NCI-H524 (cell line): ENCODE measurements around the gene RNF180.

Experiments
- DNase-seq, 2 experiments: peaks; one replicate each; lab custom pipeline; 2025; lab: John Stamatoyannopoulos, UW

Gene RNF180, protein sequence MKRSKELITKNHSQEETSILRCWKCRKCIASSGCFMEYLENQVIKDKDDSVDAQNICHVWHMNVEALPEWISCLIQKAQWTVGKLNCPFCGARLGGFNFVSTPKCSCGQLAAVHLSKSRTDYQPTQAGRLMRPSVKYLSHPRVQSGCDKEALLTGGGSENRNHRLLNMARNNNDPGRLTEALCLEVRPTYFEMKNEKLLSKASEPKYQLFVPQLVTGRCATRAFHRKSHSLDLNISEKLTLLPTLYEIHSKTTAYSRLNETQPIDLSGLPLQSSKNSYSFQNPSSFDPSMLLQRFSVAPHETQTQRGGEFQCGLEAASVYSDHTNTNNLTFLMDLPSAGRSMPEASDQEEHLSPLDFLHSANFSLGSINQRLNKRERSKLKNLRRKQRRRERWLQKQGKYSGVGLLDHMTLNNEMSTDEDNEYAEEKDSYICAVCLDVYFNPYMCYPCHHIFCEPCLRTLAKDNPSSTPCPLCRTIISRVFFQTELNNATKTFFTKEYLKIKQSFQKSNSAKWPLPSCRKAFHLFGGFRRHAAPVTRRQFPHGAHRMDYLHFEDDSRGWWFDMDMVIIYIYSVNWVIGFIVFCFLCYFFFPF

GRCh38 chr5:64165500-64166200, at the start of gene RNF180:
Gene RNF180, plus strand, starts transcription at chr5:64165843. Its CDS starts 34,965 bp downstream, at chr5:64200808.
- DNase-seq = peak in 1 of 2 experiments; percentile 38

DNA sequence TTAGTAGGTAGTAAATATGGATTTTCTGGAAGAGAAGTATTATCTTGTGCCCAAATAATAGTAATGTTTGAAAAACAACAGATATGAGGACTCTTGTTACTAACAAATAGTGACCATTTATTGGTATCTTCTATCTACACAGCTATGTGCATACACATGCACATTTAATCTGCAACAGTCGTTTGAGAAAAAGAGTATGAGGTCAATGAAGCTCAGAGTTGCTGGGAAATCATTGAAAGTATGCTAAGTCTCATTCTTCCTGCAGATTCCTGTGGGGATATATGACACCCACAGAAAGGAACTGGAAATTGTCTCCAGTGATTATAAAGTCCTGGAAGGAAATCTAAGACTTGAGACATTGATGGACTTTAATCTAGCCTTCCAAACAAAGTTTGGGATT, 40.1 kb upstream of the RNF180 start:
- no peak for DNase-seq

DNA sequence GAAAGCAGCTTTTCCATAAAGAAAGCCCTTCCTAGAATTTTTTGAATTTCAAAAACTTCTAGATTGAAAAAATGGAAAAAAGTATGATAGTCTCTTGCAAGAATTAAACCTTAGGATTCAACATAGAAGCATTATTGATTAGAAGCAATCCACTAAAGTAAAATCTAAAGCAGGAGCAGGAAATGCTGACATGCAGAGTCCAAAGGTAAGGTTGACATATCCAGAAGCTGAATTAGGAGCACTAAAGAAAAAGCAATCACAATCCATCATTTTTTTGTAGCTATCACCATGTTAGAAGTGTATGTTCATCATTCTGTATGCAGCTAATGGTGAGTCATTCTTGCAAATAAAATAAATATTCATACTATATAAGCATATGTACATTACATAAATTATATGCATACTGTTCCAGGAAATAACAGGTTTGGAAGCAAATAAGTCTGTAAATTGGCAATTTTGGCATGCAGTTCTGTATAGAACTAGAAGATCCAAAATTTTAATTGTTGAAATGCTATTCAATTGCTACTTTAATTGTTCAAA, 39.4 kb upstream of the RNF180 start:
- DNase-seq = no peak

GRCh38 chr5:64140018-64140417, 25.6 kb upstream of the RNF180 start:
- DNase-seq = no peak

- no peak for DNase-seq
These were observed 21.0 kb upstream of the RNF180 start for GRCh38 chr5:64144425-64145215.

DNA sequence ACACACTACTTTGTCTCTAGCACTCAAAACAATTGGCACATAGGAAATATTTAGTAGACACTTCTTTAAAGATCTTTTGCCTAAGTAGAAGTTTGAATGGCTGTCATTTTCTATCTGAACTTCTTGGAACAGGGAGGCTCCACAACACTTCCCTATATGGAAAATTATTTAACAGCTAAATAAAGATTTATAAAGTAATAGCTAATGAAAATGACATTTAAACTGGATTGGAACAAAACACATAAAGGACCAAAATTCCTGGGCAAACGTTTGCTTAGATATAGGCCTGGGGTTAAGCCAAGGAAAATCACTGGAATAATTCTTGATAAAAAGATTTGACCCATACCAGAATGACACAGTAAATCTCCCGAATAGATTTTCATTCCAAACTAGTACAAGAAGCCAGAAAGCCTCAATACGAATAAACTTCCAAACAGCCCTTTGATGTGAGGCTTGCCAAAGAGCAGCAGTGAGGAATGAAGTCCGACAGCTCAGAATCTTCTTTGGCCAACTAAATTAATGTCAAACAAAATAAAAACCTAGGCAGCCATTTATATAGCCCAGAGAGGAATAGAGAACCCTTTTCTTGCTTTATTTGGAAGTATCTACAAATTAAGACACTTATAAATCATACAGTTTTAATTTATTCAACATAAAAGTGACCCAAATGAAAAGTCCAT, 20.3 kb upstream of the RNF180 start:
- DNase-seq = no peak

DNA sequence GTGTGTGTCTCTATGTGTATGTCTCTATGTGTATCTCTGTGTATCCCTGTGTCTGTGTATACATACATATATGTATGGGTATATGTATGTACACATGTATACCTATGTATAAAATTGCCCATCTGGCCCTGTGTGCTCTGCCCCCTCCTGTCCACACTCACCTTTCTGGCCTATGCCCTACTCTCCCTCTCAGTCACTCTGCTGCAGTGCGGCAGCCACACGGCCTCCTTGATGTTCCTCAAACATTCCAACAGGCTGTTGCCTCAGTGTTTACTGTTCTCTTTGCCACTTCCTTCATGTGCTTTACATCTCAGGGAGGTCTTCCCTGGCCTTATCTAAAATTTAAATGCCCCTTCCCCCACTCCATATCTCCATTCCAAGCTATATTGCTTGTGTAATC, 18.3 kb upstream of the RNF180 start:
- no peak for DNase-seq

- peak in 1 of 2 experiments; percentile 23 for DNase-seq
These were observed 17.7 kb upstream of the RNF180 start for GRCh38 chr5:64147849-64148441.

GRCh38 chr5:64149268-64149667, 16.4 kb upstream of the RNF180 start:
- peak; percentile 51 to 84 for DNase-seq

GRCh38 chr5:64149857-64150521, 15.7 kb upstream of the RNF180 start:
- DNase-seq = no peak

GRCh38 chr5:64156261-64156660, 9.4 kb upstream of the RNF180 start:
- DNase-seq = no peak

DNA sequence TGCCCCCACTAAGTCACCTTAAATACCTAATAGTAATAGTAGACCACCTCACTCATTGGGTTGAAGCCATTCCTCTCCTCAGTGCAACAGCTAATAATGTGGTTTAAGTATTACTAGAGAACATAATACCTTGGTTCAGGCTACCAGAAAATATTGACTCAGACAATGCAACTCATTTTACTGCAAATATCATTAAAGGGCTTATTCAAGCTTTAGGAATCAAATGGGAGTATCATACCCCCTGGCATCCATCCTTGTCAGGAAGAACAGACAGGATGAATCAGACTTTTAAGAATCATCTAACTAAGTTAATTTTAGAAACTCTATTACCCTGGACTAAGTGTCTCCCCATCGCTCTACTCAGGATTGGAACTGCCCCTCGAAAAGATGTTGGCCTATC, 6.8 kb upstream of the RNF180 start:
- DNase-seq = no peak

DNA sequence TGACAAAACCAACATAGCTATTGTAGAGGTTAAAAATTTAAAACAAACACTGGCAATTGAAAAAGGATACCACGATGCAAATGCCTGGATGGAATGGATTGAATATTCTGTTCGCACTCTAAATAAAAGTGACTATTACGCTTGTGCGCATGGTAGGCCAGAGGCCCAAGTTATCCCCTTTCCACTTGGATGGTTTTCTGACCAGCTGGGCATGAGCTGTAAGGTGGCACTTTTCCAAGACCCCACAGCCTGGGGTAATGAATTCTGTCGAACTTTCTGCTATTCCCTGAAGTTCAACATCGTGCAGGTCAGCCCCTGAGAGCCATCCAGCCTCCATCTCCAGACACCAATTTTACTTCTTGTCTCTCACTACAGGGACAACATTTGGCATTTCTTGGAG, 5.4 kb upstream of the RNF180 start:
- DNase-seq = no peak

DNA sequence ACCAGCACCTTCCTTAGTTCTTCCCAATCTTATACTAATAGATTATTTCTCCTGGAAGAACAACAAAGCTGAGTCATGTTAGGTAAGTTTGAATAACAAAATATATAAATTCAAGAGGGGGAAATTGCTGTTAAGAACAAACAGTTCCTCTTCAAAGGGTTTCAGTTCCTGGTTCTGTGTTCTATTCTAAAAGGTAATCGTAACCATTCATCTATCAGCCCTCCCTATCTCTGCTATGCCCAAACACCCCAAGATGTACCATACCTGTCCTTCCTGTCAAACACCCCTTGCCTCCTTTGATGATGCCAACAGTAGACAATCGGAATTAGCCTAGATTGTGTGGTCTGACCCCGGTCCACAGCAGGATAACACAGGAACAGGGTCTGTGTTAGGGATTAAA, 4.2 kb upstream of the RNF180 start:
- DNase-seq = no peak

GRCh38 chr5:64163135-64163534, 2.5 kb upstream of the RNF180 start:
- DNase-seq = no peak

- no peak for DNase-seq
These were observed 1.9 kb upstream of the RNF180 start for GRCh38 chr5:64163746-64164145.

DNA sequence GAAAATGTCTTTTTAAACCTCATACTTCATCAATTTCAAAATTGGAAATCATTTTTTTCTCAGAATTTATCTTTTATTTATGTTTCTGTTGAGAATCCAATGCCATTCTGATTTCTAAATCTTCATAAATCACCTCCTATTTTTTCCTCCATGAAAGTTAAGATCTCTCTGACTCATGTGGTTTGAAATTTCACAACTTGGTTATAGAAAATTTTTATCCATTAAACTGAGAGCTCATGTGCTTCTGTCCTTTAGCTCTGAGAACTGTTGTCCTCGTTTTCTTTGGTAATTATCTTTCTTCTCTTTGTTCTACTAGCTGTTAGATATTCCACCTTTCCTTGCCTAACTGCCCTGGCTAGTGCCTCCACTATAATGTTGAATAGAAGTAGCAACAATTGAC, 1.5 kb upstream of the RNF180 start:
- no peak for DNase-seq

GRCh38 chr5:64165160-64165499, 513 bp upstream of the RNF180 start:
- DNase-seq = no peak

GRCh38 chr5:64166201-64166959, 737 bp downstream of the RNF180 start:
- DNase-seq = no peak

DNA sequence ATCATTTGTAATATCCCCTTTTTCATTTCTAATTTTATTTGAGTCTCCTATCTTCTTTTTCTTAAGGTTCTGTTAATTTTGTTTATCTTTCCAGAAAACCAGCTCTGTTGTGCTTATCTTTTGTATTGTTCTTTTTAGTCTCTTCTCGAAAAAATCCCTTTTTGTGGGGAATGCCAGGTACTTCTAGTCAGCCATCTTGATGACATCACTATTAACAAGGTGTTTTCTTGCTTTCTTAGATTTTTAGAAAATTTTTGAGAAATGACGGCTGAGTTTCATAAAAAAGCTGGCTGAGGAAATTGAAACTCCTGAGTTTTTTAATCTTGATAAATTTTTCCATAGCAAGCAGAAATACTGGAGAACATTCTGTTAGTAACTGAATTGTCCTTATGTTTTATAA, 10.7 kb downstream of the RNF180 start:
- no peak for DNase-seq
